ENCODE data around the gene TPM4. TPM values are rescaled to one million over a fixed set of nuclear protein-coding genes. Genes with fewer than 3 reads are reported as not detected.

The TPM4 gene
- total RNA-seq, 4 donors from 2014 or later, result 471 to 530 (median 493) TPM

- no peaks in the 10 kb centered on the region for H3K27me3 ChIP-seq
- H3K4me3 ChIP-seq, result no peak overlapping the region
- no peaks in the 10 kb centered on the region for H3K9me3 ChIP-seq
- H3K27ac ChIP-seq, result no peak overlapping the region
- DNase-seq (ENCODE audit: low spot score in 2 of 2), result no peak
- H3K36me3 ChIP-seq, result peaks cover 3 to 32% (median 18%) of the 10 kb centered on the region in 3 donors
- no peaks in the 10 kb centered on the region for H3K4me1 ChIP-seq
- TF ChIP-seq, protein P1, sequence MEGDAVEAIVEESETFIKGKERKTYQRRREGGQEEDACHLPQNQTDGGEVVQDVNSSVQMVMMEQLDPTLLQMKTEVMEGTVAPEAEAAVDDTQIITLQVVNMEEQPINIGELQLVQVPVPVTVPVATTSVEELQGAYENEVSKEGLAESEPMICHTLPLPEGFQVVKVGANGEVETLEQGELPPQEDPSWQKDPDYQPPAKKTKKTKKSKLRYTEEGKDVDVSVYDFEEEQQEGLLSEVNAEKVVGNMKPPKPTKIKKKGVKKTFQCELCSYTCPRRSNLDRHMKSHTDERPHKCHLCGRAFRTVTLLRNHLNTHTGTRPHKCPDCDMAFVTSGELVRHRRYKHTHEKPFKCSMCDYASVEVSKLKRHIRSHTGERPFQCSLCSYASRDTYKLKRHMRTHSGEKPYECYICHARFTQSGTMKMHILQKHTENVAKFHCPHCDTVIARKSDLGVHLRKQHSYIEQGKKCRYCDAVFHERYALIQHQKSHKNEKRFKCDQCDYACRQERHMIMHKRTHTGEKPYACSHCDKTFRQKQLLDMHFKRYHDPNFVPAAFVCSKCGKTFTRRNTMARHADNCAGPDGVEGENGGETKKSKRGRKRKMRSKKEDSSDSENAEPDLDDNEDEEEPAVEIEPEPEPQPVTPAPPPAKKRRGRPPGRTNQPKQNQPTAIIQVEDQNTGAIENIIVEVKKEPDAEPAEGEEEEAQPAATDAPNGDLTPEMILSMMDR (IDR thresholded peaks at IDR 0.05), result no peak
- no peak for TF ChIP-seq EP300 (IDR thresholded peaks at IDR 0.05)
- TF ChIP-seq POLR2A (IDR thresholded peaks at IDR 0.05), result no peak
- WGBS, 2 donors, result 60% methylated on average over 16 of the region's 16 CpGs
Observed at GRCh38 chr19:16136185-16136999, 60.1 kb downstream of the TPM4 start.

DNA sequence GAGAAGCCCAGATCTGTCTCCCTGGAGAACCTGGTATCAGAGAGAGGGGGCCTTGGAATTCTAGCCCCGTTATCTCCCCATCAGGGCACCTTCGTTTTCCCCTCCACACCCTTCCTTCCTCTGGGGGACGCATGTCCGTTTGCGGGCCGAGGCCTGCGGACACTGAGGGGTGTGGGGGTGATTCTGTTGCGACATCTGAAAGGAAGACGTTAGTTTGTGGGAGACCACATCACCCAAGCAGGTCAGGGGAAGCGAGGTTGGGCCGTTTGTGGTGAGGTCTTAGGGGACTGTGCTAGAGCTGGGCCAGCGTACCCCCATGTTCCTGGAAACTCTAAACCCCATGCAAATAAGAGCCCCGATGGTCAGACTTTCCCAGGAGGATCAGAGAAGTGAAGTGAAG is 63.5 kb downstream of the TPM4 start:
- WGBS, 2 donors, result 64 to 69% methylated on average over 13 of the region's 13 CpGs

GRCh38 chr19:16141043-16141442 is 64.7 kb downstream of the TPM4 start:
- 40 to 54% methylated on average over 4 of the region's 4 CpGs for WGBS, 2 donors
- Histone ChIP-seq H3K9me3 (no peaks in the 10 kb centered on the region), H3K27me3 (no peaks in the 10 kb centered on the region), H3K27ac (no peak overlapping the region), H3K4me3 (no peak overlapping the region), H3K36me3 (no peaks in the 10 kb centered on the region), H3K4me1 (no peaks in the 10 kb centered on the region)
- TF ChIP-seq, protein P1 (IDR thresholded peaks at IDR 0.05), result no peak
- TF ChIP-seq POLR2A (IDR thresholded peaks at IDR 0.05) (no peak), EP300 (IDR thresholded peaks at IDR 0.05) (no peak)
- DNase-seq (ENCODE audit: low spot score in 2 of 2), result no peak

More for the DNA sequence above, 63.5 kb downstream of the TPM4 start:
- no peak overlapping the region for H3K27ac ChIP-seq
- H3K36me3 ChIP-seq, result no peaks in the 10 kb centered on the region
- DNase-seq (ENCODE audit: low spot score in 2 of 2), result no peak
- H3K4me3 ChIP-seq, result no peak overlapping the region
- H3K27me3 ChIP-seq, result no peaks in the 10 kb centered on the region
- no peak for TF ChIP-seq EP300 (IDR thresholded peaks at IDR 0.05)
- TF ChIP-seq, protein P1 (IDR thresholded peaks at IDR 0.05), result no peak
- no peak for TF ChIP-seq POLR2A (IDR thresholded peaks at IDR 0.05)
- no peaks in the 10 kb centered on the region for H3K4me1 ChIP-seq
- H3K9me3 ChIP-seq, result no peaks in the 10 kb centered on the region

- no peaks in the 10 kb centered on the region for H3K36me3 ChIP-seq
- no peaks in the 10 kb centered on the region for H3K4me1 ChIP-seq
- no peak for DNase-seq (ENCODE audit: low spot score in 2 of 2)
- 82 to 83% methylated on average over 9 of the region's 9 CpGs for WGBS, 2 donors
- no peaks in the 10 kb centered on the region for H3K9me3 ChIP-seq
- TF ChIP-seq, protein P1 (IDR thresholded peaks at IDR 0.05), result no peak
- TF ChIP-seq EP300 (IDR thresholded peaks at IDR 0.05), result no peak
- no peak for TF ChIP-seq POLR2A (IDR thresholded peaks at IDR 0.05)
- no peak overlapping the region for H3K4me3 ChIP-seq
- no peaks in the 10 kb centered on the region for H3K27me3 ChIP-seq
- H3K27ac ChIP-seq, result no peak overlapping the region
Observed at GRCh38 chr19:16142032-16142580, 65.8 kb downstream of the TPM4 start.
